GM13977 (cell line): ENCODE results near the gene RNU6-9.

Source experiments
- DNase-seq: peaks from one replicate; pipeline ENCODE4 v3.0.0; 2012; ENCODE audit warnings: low spot score
- CTCF ChIP-seq: IDR thresholded peaks from 2 replicates; pipeline ENCODE4 v1.5.1; 2012; ENCODE audit warnings: mild to moderate bottlenecking, control low read depth; ENCODE audit not compliant: insufficient read depth; ENCODE audit errors: extremely low read depth, missing control alignments
- in situ Hi-C: fragments of 300-500 bp; cut with MboI; formaldehyde crosslinking; loops from one replicate; pipeline ENCODE4 v1.12.0; 2022; ENCODE audit warnings: low sequenced_read_pairs, low pct_unique_long_range_greater_than_20kb, mixed read lengths, inconsistent platforms; ENCODE audit not compliant: unreplicated experiment

The RNU6-9 gene

GRCh38 chr19:900043-900301, 6.7 kb downstream of the RNU6-9 start:
- TF ChIP-seq CTCF = no peak
- in situ Hi-C loops = no loop called here
- no peak for DNase-seq

- DNase-seq = peak; percentile 60
- in situ Hi-C loops = no loop called here
- TF ChIP-seq CTCF = no peak
These were observed 7.2 kb downstream of the RNU6-9 start for GRCh38 chr19:900302-901111.

- in situ Hi-C loops = no loop called here
- no peak for DNase-seq
- no peak for TF ChIP-seq CTCF
These were observed 8.2 kb downstream of the RNU6-9 start for GRCh38 chr19:901216-902092.

GRCh38 chr19:902093-902370, 8.7 kb downstream of the RNU6-9 start:
- in situ Hi-C loops = no loop called here
- TF ChIP-seq CTCF = no peak

GRCh38 chr19:902446-903226, 9.4 kb downstream of the RNU6-9 start:
- no peak for DNase-seq
- TF ChIP-seq CTCF = no peak
- in situ Hi-C loops = no loop called here

More at GRCh38 chr19:902093-902370, 8.7 kb downstream of the RNU6-9 start:
- no peak for DNase-seq

- DNase-seq = no peak
- in situ Hi-C loops = no loop called here
- no peak for TF ChIP-seq CTCF
These were observed 10.0 kb downstream of the RNU6-9 start for GRCh38 chr19:903266-903797.
